Fibroblast of lung (primary cell): ENCODE measurements around the gene BNIP5. TPM values are rescaled to one million over a fixed set of nuclear protein-coding genes. Genes with fewer than 3 reads are reported as not detected.

ENCODE experiments used
- DNase-seq, 2 donors: peaks; one replicate each; pipeline versions ENCODE4 v3.0.0 to v3.0.0-alpha.2; 2010; ENCODE audit warnings: low read depth in 2 of 2
- H2AFZ ChIP-seq: 2 replicates; pipeline ENCODE4 v1.5.1; 2012; ENCODE audit warnings: low read length, control low read depth, inconsistent platforms
- H3K27ac ChIP-seq: 2 replicates; pipeline ENCODE4 v1.5.1; 2011; ENCODE audit warnings: low read length, control low read depth; ENCODE audit not compliant: insufficient read depth
- H3K27me3 ChIP-seq: 2 replicates; pipeline ENCODE4 v1.5.1; 2011; ENCODE audit warnings: mild to moderate bottlenecking, low read length; ENCODE audit not compliant: control insufficient read depth, insufficient read depth
- H3K36me3 ChIP-seq: 2 replicates; pipeline ENCODE4 v1.5.1; 2011; ENCODE audit warnings: low read length; ENCODE audit not compliant: control insufficient read depth, insufficient read depth
- H3K4me1 ChIP-seq: 2 replicates; pipeline ENCODE4 v1.5.1; 2011; ENCODE audit warnings: low read length; ENCODE audit not compliant: control insufficient read depth, insufficient read depth; ENCODE audit errors: extremely low read depth
- H3K4me2 ChIP-seq: 2 replicates; pipeline ENCODE4 v1.5.1; 2011; ENCODE audit warnings: low read length, control low read depth; ENCODE audit not compliant: insufficient read depth; ENCODE audit errors: extremely low read depth
- H3K4me3 ChIP-seq, 4 experiments: fragments of 200-600 bp in 1 of 4; sonication (generic) in 1 of 4; replicated peaks in 1 of 4; 2 replicates each; pipeline ENCODE4 v1.5.1; 2011 to 2016; ENCODE audit warnings: low read length in 4 of 4, low read depth in 3 of 4, mild to moderate bottlenecking in 3 of 4, control low read depth in 2 of 4, inconsistent platforms in 1 of 4, mixed read lengths in 1 of 4; ENCODE audit not compliant: insufficient read depth in 1 of 4; ENCODE audit errors: control extremely low read depth in 1 of 4
- H3K79me2 ChIP-seq: 2 replicates; pipeline ENCODE4 v1.5.1; 2012; ENCODE audit warnings: mild to moderate bottlenecking, low read length, inconsistent platforms; ENCODE audit not compliant: control insufficient read depth, insufficient read depth
- H3K9ac ChIP-seq: 2 replicates; pipeline ENCODE4 v1.5.1; 2011; ENCODE audit warnings: mild to moderate bottlenecking, low read length, control low read depth; ENCODE audit not compliant: insufficient read depth
- H3K9me3 ChIP-seq: 2 replicates; pipeline ENCODE4 v1.5.1; 2012; ENCODE audit warnings: low read depth, low read length; ENCODE audit not compliant: control insufficient read depth, insufficient read depth
- H4K20me1 ChIP-seq: 2 replicates; pipeline ENCODE4 v1.5.1; 2011; ENCODE audit warnings: low read length; ENCODE audit not compliant: control insufficient read depth, insufficient read depth; ENCODE audit errors: extremely low read depth
- EZH2 ChIP-seq: IDR thresholded peaks from 2 replicates; pipeline ENCODE4 v1.5.1; 2012; ENCODE audit warnings: low read length, control low read depth, mild to moderate bottlenecking; ENCODE audit errors: missing control alignments
- polyA plus RNA-seq, 2 donors: library from polyadenylated mRNA; depleted of rRNA in 1 of 2; stranded (reverse) in 1 of 2; unstranded in 1 of 2; fragments of >200 nt; gene quantifications; 2 replicates each; pipeline ENCODE4 v1.2.1, GENCODE V29; 2011 to 2012; ENCODE audit warnings: missing spikeins in 1 of 2
- total RNA-seq: library from RNA; depleted of rRNA; stranded (reverse); fragments of >200 nt; gene quantifications from 2 replicates; pipeline ENCODE4 v1.2.1, GENCODE V29; 2014
- TF ChIP-seq, protein P1 (sequence below), 2 donors: IDR thresholded peaks in 1 of 2; conservative IDR thresholded peaks in 1 of 2; 1 replicate in 1 of 2; 2 replicates in 1 of 2; pipeline ENCODE4 v1.5.1; 2011 to 2012; ENCODE audit warnings: low read length in 2 of 2, control low read depth in 1 of 2, inconsistent platforms in 1 of 2, low read depth in 1 of 2, mild to moderate bottlenecking in 1 of 2

Gene BNIP5
- total and polyA plus RNA-seq, 2 donors (not counting 1 experiment from before 2014, with no cell fraction given): not detected

- H3K36me3 ChIP-seq: no peaks in the 10 kb centered on the region
- peaks cover 14% of the 10 kb centered on the region for H3K27me3 ChIP-seq
- H2AFZ ChIP-seq: no peak overlapping the region
- no peaks in the 10 kb centered on the region for H3K4me1 ChIP-seq
- TF ChIP-seq, protein P1, sequence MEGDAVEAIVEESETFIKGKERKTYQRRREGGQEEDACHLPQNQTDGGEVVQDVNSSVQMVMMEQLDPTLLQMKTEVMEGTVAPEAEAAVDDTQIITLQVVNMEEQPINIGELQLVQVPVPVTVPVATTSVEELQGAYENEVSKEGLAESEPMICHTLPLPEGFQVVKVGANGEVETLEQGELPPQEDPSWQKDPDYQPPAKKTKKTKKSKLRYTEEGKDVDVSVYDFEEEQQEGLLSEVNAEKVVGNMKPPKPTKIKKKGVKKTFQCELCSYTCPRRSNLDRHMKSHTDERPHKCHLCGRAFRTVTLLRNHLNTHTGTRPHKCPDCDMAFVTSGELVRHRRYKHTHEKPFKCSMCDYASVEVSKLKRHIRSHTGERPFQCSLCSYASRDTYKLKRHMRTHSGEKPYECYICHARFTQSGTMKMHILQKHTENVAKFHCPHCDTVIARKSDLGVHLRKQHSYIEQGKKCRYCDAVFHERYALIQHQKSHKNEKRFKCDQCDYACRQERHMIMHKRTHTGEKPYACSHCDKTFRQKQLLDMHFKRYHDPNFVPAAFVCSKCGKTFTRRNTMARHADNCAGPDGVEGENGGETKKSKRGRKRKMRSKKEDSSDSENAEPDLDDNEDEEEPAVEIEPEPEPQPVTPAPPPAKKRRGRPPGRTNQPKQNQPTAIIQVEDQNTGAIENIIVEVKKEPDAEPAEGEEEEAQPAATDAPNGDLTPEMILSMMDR (conservative IDR thresholded peaks at IDR 0.05 in 1 of 2, IDR thresholded peaks at IDR 0.05 in 1 of 2; ENCODE audit: low read depth in 1 of 2, low read length in 2 of 2): no peak
- no peak for TF ChIP-seq EZH2
- H3K4me2 ChIP-seq: no peak overlapping the region
- DNase-seq: no peak
- H3K79me2 ChIP-seq: no peaks in the 10 kb centered on the region
- no peak overlapping the region for H3K27ac ChIP-seq
- no peak overlapping the region for H3K4me3 ChIP-seq
- H4K20me1 ChIP-seq: no peaks in the 10 kb centered on the region
- no peak overlapping the region for H3K9ac ChIP-seq
- no peaks in the 10 kb centered on the region for H3K9me3 ChIP-seq
These were observed 19.1 kb downstream of the BNIP5 start for GRCh38 chr6:36317623-36318022.

DNA sequence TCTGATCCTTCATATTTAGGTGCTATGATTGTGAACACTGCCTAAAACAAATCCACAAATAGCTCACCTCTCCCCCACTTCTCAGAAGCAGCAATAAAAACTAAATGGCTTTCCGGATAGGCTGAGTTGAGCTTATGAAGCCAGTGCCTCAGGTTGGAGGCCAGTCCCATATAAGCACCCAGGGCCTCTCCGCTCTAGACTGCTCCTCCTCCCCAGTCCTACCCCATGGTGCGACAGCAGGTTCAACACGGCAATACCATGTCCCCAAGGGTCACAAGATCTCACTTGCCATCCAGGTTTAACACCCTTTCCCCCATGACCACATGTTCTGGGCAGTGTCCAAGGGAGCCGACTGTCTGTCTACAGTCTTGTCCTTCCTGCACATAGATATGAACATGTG is 20.8 kb downstream of the BNIP5 start:
- no peak for TF ChIP-seq EZH2
- TF ChIP-seq, protein P1 (conservative IDR thresholded peaks at IDR 0.05 in 1 of 2, IDR thresholded peaks at IDR 0.05 in 1 of 2; ENCODE audit: low read depth in 1 of 2, low read length in 2 of 2): no peak
- Histone ChIP-seq H2AFZ (no peak overlapping the region), H4K20me1 (no peaks in the 10 kb centered on the region), H3K27me3 (peaks cover 18% of the 10 kb centered on the region), H3K4me3 (no peak overlapping the region), H3K9ac (no peak overlapping the region), H3K79me2 (no peaks in the 10 kb centered on the region), H3K27ac (no peak overlapping the region), H3K9me3 (no peaks in the 10 kb centered on the region), H3K36me3 (no peaks in the 10 kb centered on the region), H3K4me1 (no peaks in the 10 kb centered on the region), H3K4me2 (no peak overlapping the region)
- no peak for DNase-seq

- Histone ChIP-seq H3K27ac (no peak overlapping the region), H3K9me3 (no peaks in the 10 kb centered on the region), H3K4me1 (no peaks in the 10 kb centered on the region), H3K9ac (no peak overlapping the region), H2AFZ (no peak overlapping the region), H3K36me3 (no peaks in the 10 kb centered on the region), H4K20me1 (no peaks in the 10 kb centered on the region), H3K27me3 (peaks cover 24% of the 10 kb centered on the region), H3K79me2 (no peaks in the 10 kb centered on the region), H3K4me2 (no peak overlapping the region), H3K4me3 (no peak overlapping the region)
- DNase-seq: peak in 1 of 2 donors; percentile 55
- TF ChIP-seq, protein P1 (conservative IDR thresholded peaks at IDR 0.05 in 1 of 2, IDR thresholded peaks at IDR 0.05 in 1 of 2; ENCODE audit: low read depth in 1 of 2, low read length in 2 of 2): no peak
- TF ChIP-seq EZH2: no peak
These were observed 22.3 kb downstream of the BNIP5 start for GRCh38 chr6:36314221-36315014.
